Nephron (organoid): ENCODE measurements around the gene FTO.

Experiments
- H3K27ac Mint-ChIP-seq, 3 experiments: 2 replicates each; pipeline ENCODE4 v1.8.0; 2020; ENCODE audit warnings: mixed read lengths in 3 of 3, mild to moderate bottlenecking in 2 of 3, moderate library complexity in 1 of 3
- H3K27me3 Mint-ChIP-seq: 2 replicates; pipeline ENCODE4 v1.8.0; 2021; ENCODE audit warnings: low read depth, mild to moderate bottlenecking, moderate library complexity, mixed read lengths
- H3K36me3 Mint-ChIP-seq: 2 replicates; pipeline ENCODE4 v1.8.0; 2020; ENCODE audit warnings: low read depth, mixed read lengths
- H3K4me1 Mint-ChIP-seq: 2 replicates; pipeline ENCODE4 v1.8.0; 2020; ENCODE audit warnings: mixed read lengths
- H3K4me3 Mint-ChIP-seq, 3 experiments: 2 replicates each; pipeline ENCODE4 v1.8.0; 2020; ENCODE audit warnings: mild to moderate bottlenecking in 3 of 3, mixed read lengths in 3 of 3, moderate library complexity in 2 of 3
- H3K9me3 Mint-ChIP-seq: 2 replicates; pipeline ENCODE4 v1.8.0; 2020; ENCODE audit warnings: mixed read lengths
- TF ChIP-seq, protein P1 (sequence below), 3 experiments: fragments of 200-600 bp; sonication (generic); IDR thresholded peaks; one replicate each; pipeline ENCODE4 v1.5.0; 2021; ENCODE audit warnings: antibody characterized with exemption in 3 of 3; ENCODE audit not compliant: unreplicated experiment in 3 of 3

FTO gene

DNA sequence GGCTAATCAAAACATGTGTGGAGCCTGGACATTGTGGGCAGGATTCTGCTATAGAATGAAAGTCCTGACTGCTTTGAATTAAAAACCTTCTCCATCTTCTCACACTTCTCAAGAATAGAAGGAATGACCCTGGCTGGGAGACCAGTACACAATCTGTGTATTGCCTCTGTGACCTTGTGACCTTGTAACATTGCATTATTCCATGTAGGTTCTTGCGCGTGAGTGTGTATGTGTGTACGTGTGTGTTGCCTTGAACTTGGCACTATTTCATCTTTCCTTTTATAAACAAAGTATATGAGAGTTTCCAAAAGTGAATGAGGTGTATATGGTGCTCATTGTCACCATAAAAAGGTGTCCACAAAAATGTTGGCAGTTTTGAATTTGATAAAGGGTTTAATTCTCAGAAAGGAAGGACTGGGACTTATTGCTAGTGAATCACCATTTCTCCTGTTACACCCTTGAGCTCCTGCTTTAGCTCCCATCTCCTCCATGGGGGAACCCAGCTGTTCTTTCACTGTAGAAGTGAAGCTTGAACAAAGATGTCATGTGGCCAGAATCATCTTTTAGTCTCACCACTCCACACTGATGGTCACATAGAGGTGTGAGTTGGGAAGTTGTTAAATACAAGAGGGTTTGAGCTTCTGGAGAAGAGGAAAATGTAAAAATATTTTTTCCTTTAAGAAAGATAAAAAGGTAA lies 244.9 kb downstream of the FTO start:
- H3K4me3 Mint-ChIP-seq, result no peak overlapping the region
- H3K9me3 Mint-ChIP-seq, result no peaks in the 10 kb centered on the region
- H3K27ac Mint-ChIP-seq, result no peak overlapping the region
- peaks cover 57% of the 10 kb centered on the region for H3K4me1 Mint-ChIP-seq
- no peaks in the 10 kb centered on the region for H3K27me3 Mint-ChIP-seq
- TF ChIP-seq, protein P1, sequence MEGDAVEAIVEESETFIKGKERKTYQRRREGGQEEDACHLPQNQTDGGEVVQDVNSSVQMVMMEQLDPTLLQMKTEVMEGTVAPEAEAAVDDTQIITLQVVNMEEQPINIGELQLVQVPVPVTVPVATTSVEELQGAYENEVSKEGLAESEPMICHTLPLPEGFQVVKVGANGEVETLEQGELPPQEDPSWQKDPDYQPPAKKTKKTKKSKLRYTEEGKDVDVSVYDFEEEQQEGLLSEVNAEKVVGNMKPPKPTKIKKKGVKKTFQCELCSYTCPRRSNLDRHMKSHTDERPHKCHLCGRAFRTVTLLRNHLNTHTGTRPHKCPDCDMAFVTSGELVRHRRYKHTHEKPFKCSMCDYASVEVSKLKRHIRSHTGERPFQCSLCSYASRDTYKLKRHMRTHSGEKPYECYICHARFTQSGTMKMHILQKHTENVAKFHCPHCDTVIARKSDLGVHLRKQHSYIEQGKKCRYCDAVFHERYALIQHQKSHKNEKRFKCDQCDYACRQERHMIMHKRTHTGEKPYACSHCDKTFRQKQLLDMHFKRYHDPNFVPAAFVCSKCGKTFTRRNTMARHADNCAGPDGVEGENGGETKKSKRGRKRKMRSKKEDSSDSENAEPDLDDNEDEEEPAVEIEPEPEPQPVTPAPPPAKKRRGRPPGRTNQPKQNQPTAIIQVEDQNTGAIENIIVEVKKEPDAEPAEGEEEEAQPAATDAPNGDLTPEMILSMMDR (IDR thresholded peaks at IDR 0.05; ENCODE audit: unreplicated experiment in 3 of 3), result no peak
- H3K36me3 Mint-ChIP-seq, result no peaks in the 10 kb centered on the region

DNA sequence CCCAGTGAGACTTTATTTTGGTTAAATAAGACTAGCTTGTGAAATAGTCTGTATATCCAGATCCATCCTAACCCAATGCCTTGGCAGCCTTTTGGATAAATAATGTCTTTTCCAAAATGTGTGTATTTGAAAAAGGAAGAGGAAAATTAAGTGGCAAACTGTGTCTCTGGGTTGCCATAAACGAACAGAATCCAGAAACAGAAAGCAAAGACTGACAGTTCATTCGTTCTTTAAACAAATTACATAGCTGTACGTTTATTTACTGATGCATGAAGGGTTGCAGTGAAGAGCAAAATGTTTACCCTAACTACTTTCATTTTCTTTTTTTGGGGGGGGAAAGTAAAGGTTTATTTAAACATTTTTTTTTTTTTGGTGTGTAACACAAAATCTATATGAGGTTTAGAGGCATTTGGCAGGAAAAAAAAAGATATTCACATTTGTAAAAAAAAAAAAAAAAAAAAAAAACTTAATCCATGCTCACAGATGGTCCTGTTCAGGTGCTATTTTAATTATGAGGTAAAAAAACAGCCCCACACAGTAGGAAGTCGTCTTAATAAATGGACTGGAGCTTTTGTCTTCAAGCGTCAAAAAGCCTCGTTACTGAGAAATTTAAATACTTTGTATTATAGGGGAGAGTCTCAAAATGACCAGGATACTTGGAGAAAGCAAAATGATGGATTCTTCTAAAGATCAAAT lies 245.9 kb downstream of the FTO start:
- Mint-ChIP-seq H3K27ac (no peak overlapping the region), H3K27me3 (no peaks in the 10 kb centered on the region), H3K9me3 (no peaks in the 10 kb centered on the region), H3K4me1 (peaks cover 60% of the 10 kb centered on the region), H3K36me3 (peaks cover 4% of the 10 kb centered on the region), H3K4me3 (no peak overlapping the region)
- TF ChIP-seq, protein P1 (IDR thresholded peaks at IDR 0.05; ENCODE audit: unreplicated experiment in 3 of 3), result no peak

DNA sequence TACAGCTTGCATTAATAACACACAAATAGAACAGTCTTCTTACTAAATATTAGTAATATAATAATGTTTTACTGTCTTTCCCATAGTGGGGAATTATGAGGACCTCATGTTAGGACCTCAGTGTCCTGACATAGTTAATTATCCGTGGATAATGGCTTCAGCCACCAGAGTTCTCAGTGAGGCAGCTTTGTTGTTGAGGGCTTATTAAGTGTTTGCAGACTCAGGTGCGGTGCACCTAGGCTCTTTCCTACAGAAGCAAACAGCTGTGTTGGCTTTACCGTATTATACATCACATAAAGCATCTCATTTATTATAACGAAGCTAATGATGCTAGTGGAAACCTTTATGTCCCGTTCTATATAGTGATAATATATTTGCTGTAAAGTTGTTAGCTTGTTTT lies 246.7 kb downstream of the FTO start:
- Mint-ChIP-seq H3K27ac (no peak overlapping the region), H3K4me3 (no peak overlapping the region), H3K27me3 (no peaks in the 10 kb centered on the region), H3K9me3 (no peaks in the 10 kb centered on the region), H3K36me3 (peaks cover 11% of the 10 kb centered on the region), H3K4me1 (peaks cover 53% of the 10 kb centered on the region)
- TF ChIP-seq, protein P1 (IDR thresholded peaks at IDR 0.05; ENCODE audit: unreplicated experiment in 3 of 3), result no peak

DNA sequence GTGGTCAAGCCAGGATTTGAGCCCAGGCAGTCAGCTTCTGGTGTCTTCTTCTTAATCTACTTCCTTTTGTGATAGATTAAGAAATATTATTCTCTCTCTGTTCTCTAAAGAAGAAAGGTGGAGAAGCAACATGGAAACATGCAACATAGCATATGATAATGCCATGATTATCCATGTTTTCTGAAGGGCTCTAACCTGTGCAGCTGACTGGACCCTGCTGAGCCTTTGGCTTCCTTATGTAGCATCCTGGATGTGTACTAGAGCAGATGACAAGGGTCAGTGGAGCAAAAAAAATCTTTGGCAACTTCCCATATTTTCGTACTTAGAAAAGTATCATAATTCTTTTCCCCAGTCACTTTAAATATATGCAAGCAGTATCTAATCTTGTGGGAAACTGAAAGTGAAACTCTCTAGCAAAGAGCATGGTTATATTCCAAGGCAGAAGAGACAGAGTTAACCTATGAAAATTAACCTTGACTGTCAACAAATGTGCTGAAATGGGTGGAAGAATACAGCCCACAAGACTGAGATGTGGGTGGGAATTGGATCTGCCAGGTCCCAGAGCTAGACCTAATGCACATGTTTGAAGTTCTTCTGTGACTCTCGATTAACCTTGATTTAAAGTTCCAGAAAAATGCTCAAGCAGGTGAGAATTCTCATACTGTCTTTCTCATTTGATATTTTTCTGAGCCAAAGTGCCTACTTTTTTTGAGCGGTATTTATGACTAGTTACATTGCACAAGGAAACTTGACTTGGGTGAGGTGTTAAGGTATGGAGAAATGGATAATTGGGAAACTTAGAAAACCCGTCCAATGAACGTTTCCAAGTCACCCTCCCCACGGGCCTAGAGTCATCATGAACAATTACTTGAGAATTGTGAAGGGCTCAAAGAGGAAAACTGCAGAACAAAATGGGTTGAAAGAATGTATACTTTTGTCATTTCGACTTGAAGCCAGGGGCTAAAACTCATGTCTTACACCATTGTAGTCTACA lies 248.6 kb downstream of the FTO start:
- Mint-ChIP-seq H3K36me3 (peaks cover 15% of the 10 kb centered on the region), H3K9me3 (no peaks in the 10 kb centered on the region), H3K27ac (peak overlapping the region in 2 of 3 experiments; percentile 46 to 52), H3K4me3 (peak overlapping the region in 1 of 3 experiments; percentile 7), H3K4me1 (peaks cover 38% of the 10 kb centered on the region), H3K27me3 (no peaks in the 10 kb centered on the region)
- TF ChIP-seq, protein P1 (IDR thresholded peaks at IDR 0.05; ENCODE audit: unreplicated experiment in 3 of 3), result no peak

DNA sequence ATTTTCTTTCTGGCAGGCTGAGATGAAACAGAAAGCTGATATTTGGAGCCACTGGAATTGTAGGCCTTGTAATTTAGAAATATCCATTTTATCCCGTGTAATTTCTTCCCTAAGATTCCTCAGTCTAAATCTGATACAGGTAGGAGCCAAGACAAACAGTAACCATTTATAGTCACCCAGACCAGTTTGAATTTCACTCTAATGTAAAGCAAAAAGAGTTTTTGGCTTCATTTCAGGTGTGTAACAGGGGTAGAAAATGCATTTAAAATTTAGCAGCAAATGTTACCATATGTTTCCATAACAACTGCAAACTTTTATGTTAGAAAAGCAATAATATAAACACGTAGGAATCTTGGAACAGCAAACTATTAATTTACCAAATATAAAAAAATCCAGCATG lies 249.4 kb downstream of the FTO start:
- Mint-ChIP-seq H3K4me1 (peaks cover 30% of the 10 kb centered on the region), H3K4me3 (no peak overlapping the region), H3K36me3 (peaks cover 15% of the 10 kb centered on the region), H3K9me3 (no peaks in the 10 kb centered on the region), H3K27ac (peak overlapping the region in 1 of 3 experiments; percentile 52), H3K27me3 (no peaks in the 10 kb centered on the region)
- TF ChIP-seq, protein P1 (IDR thresholded peaks at IDR 0.05; ENCODE audit: unreplicated experiment in 3 of 3), result no peak
